ENCODE data around the gene GPR68. TPM values are rescaled to one million over a fixed set of nuclear protein-coding genes. Genes with fewer than 3 reads are reported as not detected.

GPR68 gene
- total RNA-seq, 1 donor from 2014 or later = 0.41 TPM

GRCh38 chr14:91237219-91237618 is 7.3 kb downstream of the GPR68 start:
- Histone ChIP-seq H3K4me1 (no peaks in the 10 kb centered on the region), H3K27me3 (ENCODE audit: low read depth) (no peaks in the 10 kb centered on the region), H3K27ac (replicated peaks) (no peak overlapping the region), H3K9me3 (replicated peaks) (peaks cover 8% of the 10 kb centered on the region), H3K36me3 (no peaks in the 10 kb centered on the region), H3K4me3 (no peak overlapping the region)
- intact Hi-C loops (cut with micrococcal nuclease) = no loop called here
- no peak for DNase-seq
- no peak for TF ChIP-seq CTCF (IDR thresholded peaks at IDR 0.05; ENCODE audit: borderline replicate concordance)

GRCh38 chr14:91235841-91236240 is 8.7 kb downstream of the GPR68 start:
- Histone ChIP-seq H3K4me3 (no peak overlapping the region), H3K36me3 (peaks cover 6% of the 10 kb centered on the region), H3K4me1 (no peaks in the 10 kb centered on the region), H3K27ac (replicated peaks) (no peak overlapping the region), H3K27me3 (ENCODE audit: low read depth) (no peaks in the 10 kb centered on the region), H3K9me3 (replicated peaks) (peaks cover 12% of the 10 kb centered on the region)
- intact Hi-C loops (cut with micrococcal nuclease) = no loop called here
- no peak for DNase-seq
- TF ChIP-seq CTCF (IDR thresholded peaks at IDR 0.05; ENCODE audit: borderline replicate concordance) = no peak

GRCh38 chr14:91234791-91235114 is 9.8 kb downstream of the GPR68 start:
- TF ChIP-seq CTCF (IDR thresholded peaks at IDR 0.05; ENCODE audit: borderline replicate concordance) = no peak
- H3K4me3 ChIP-seq = no peak overlapping the region
- no peaks in the 10 kb centered on the region for H3K27me3 ChIP-seq (ENCODE audit: low read depth)
- peaks cover 16% of the 10 kb centered on the region for H3K36me3 ChIP-seq
- intact Hi-C loops (cut with micrococcal nuclease) = no loop called here
- no peaks in the 10 kb centered on the region for H3K4me1 ChIP-seq
- no peak for DNase-seq
- H3K27ac ChIP-seq (replicated peaks) = no peak overlapping the region
- peaks cover 23% of the 10 kb centered on the region for H3K9me3 ChIP-seq (replicated peaks)

GRCh38 chr14:91233936-91234790 is 10.3 kb downstream of the GPR68 start:
- intact Hi-C loops (cut with micrococcal nuclease) = no loop called here
- Histone ChIP-seq H3K27ac (replicated peaks) (no peak overlapping the region), H3K36me3 (peaks cover 22% of the 10 kb centered on the region), H3K27me3 (ENCODE audit: low read depth) (no peaks in the 10 kb centered on the region), H3K4me1 (no peaks in the 10 kb centered on the region), H3K4me3 (no peak overlapping the region), H3K9me3 (replicated peaks) (peaks cover 23% of the 10 kb centered on the region)
- TF ChIP-seq CTCF (IDR thresholded peaks at IDR 0.05; ENCODE audit: borderline replicate concordance) = no peak
- DNase-seq = no peak

- intact Hi-C loops (cut with micrococcal nuclease) = no loop called here
- TF ChIP-seq CTCF (IDR thresholded peaks at IDR 0.05; ENCODE audit: borderline replicate concordance) = no peak
- Histone ChIP-seq H3K4me1 (no peaks in the 10 kb centered on the region), H3K27ac (replicated peaks) (no peak overlapping the region), H3K27me3 (ENCODE audit: low read depth) (no peaks in the 10 kb centered on the region), H3K9me3 (replicated peaks) (peaks cover 23% of the 10 kb centered on the region), H3K36me3 (peaks cover 38% of the 10 kb centered on the region), H3K4me3 (no peak overlapping the region)
- DNase-seq = no peak
These were observed 11.9 kb downstream of the GPR68 start for GRCh38 chr14:91232603-91233002.

Measured in left ventricle myocardium inferior (tissue), 1 donor.